C4-2B (cell line): ENCODE data around the gene TTL.

Experiments
- H3K27ac ChIP-seq: fragments of 450-650 bp; 2 replicates; pipeline ENCODE4 v1.5.1; 2017
- ZFX ChIP-seq: fragments of 450-650 bp; IDR thresholded peaks from 2 replicates; pipeline ENCODE4 v1.6.1; 2017
- TF ChIP-seq, protein P1 (sequence below): fragments of 450-650 bp; conservative IDR thresholded peaks from 2 replicates; pipeline ENCODE4 v1.5.1; 2017; ENCODE audit warnings: mild to moderate bottlenecking

Gene TTL

DNA sequence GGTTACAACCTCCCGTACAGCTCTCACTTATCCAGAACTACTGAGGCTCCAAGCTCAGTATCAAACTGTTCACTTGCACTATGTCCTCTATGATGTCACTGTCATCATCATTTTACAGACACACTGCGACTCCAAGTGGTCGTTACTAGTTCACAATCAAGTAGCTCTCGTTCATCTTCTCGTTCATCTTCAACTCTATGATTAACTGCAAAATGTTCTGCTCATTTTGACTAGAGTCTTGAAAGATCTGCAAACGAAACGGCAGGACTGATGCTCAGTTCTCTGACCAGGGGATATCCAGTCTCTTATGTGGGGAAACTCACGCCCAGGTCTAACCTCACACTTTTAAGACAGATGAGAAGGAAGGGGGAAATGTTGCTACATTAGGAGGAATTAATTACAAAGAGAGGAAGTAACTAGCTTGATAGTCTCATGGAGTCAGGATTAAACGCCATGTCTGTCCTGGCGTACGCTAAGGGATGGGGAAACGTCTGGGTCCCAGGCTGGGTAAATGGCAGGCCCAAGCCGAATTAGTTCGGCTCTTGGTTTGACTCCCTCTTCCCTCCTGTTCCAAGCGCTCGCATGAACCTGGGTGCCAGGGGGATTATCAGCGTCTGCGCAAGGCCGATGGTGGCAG is 101.7 kb downstream of the TTL start:
- H3K27ac ChIP-seq = peak overlapping the region; percentile 88
- TF ChIP-seq, protein P1, sequence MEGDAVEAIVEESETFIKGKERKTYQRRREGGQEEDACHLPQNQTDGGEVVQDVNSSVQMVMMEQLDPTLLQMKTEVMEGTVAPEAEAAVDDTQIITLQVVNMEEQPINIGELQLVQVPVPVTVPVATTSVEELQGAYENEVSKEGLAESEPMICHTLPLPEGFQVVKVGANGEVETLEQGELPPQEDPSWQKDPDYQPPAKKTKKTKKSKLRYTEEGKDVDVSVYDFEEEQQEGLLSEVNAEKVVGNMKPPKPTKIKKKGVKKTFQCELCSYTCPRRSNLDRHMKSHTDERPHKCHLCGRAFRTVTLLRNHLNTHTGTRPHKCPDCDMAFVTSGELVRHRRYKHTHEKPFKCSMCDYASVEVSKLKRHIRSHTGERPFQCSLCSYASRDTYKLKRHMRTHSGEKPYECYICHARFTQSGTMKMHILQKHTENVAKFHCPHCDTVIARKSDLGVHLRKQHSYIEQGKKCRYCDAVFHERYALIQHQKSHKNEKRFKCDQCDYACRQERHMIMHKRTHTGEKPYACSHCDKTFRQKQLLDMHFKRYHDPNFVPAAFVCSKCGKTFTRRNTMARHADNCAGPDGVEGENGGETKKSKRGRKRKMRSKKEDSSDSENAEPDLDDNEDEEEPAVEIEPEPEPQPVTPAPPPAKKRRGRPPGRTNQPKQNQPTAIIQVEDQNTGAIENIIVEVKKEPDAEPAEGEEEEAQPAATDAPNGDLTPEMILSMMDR = no peak
- TF ChIP-seq ZFX = no peak; the same call in 1 of the 2 replicates

DNA sequence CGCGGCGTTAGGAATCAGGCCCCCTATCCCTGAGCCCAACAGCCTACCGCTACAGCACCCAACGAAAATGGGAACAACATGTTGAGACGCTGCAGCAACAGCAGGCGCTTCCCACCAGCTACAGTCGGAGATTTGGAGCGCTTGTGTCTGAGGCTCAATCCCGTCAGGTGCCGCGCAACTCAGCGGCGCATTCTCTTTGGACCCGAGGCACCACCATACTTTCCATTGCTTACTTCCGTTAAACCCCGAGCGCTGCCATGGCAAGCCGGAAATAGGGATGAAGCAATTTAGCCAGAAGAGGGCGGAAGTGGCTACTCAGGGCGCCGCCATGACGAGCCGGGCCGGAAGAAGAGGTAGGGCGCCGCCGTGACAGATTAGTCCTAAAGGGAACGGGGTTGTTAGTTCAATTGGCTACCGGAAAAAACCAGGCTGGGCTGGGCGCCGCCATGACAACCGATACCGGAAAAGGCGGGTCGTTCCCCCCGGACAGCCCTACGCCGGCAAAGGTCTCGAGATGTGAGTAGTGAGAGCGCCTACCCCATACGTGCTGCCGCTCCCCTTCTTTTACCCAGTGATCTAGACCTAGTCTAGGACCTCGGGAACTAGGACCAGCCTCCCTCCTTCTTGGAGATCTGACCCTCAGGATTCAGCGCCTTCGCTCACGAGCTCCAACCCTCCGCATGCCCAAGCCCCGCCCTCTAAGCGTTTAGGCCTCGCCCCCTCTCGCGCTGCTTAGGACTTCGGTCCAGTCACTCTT is 102.4 kb downstream of the TTL start, which contains the start of gene CHCHD5:
CHCHD5 (plus strand) TSS at position 476 of the 757 bp plus-strand sequence; CDS start at position 515, 39 bp downstream.
- H3K27ac ChIP-seq = peak within 1 kb of the TSS; percentile 88
- TF ChIP-seq, protein P1 = no peak; the same call in 1 of the 2 replicates
- TF ChIP-seq ZFX = 0 out of 2 replicates have a peak, but pooled peaks have one; percentile 53

DNA sequence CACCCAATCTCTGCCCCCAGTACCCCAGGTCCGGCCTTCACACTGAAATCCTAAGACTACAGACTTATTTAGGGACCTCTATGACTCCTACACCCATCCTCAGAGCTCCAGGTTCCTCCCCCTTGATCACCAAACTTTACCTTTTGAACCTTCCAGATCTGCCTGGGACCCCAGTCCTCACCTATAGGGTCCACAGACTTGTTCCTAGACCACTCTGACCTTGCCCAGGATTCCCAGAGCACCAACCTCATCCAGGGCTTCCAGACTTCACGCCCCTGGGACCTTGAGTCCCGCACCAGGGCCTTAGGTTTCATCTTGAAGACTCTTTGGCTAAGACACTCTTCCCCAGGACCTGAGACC is 102.9 kb downstream of the TTL start:
- peak overlapping the region; percentile 88 for H3K27ac ChIP-seq
- TF ChIP-seq ZFX = no peak
- TF ChIP-seq, protein P1 = no peak

DNA sequence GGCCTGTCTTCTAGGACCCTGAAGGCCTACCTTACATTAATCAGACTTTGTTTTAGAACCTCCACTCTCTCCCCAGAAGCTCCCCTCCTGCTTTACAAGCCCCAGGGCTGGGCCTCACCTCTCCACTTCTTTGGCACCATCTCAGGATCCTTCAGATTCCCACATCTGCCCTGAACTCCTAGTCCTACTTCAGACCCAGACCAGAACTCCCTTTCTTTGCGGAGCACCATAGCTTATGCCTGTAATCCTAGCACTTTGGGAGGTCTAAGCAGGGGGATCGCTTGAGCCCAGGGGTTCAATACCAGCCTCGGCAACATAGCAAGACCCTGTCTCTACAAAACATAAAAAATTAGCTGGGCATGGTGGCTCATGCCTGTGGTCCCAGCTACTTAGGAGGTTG is 103.4 kb downstream of the TTL start:
- TF ChIP-seq, protein P1 = no peak
- no peak for TF ChIP-seq ZFX
- peak overlapping the region; percentile 88 for H3K27ac ChIP-seq

- no peak for TF ChIP-seq ZFX
- TF ChIP-seq, protein P1 = no peak
- peak overlapping the region; percentile 88; the same call in 1 of the 2 replicates for H3K27ac ChIP-seq
Measured at GRCh38 chr2:112585873-112586464, 104.0 kb downstream of the TTL start.

GRCh38 chr2:112588611-112589045 is 106.7 kb downstream of the TTL start:
- TF ChIP-seq, protein P1 = no peak
- no peak for TF ChIP-seq ZFX
- H3K27ac ChIP-seq = peak overlapping the region; percentile 30
